ENCODE measurements around the gene DNM3. TPM values are rescaled to one million over a fixed set of nuclear protein-coding genes. Genes with fewer than 3 reads are reported as not detected.

DNM3 gene
- total and polyA plus RNA-seq, 2 experiments from 2014 or later, result 5.2 to 12.2 TPM

- Histone ChIP-seq H4K20me1 (replicated peaks; ENCODE audit: insufficient read depth) (no peaks in the 10 kb centered on the region), H3K4me3 (no peak overlapping the region), H3F3A (replicated peaks; ENCODE audit: low read depth) (no peaks in the 10 kb centered on the region), H3K4me1 (ENCODE audit: insufficient read depth) (no peaks in the 10 kb centered on the region), H3K27ac (ENCODE audit: low read depth) (no peak overlapping the region), H3K36me3 (ENCODE audit: insufficient read depth) (no peaks in the 10 kb centered on the region), H2AFZ (no peak overlapping the region), H3K27me3 (ENCODE audit: insufficient read depth) (no peaks in the 10 kb centered on the region), H3K9me2 (ENCODE audit: insufficient read depth) (no peaks in the 10 kb centered on the region), H3K79me2 (replicated peaks; ENCODE audit: insufficient read depth) (no peaks in the 10 kb centered on the region), H3K4me2 (no peak overlapping the region)
- no peak for ATAC-seq
- Mint-ChIP-seq H3K4me3 (no peak overlapping the region), H3K36me3 (ENCODE audit: low read depth) (no peaks in the 10 kb centered on the region), H3K27ac (no peak overlapping the region), H3K27me3 (ENCODE audit: insufficient read depth, low read depth, poor library complexity) (no peaks in the 10 kb centered on the region), H3K9me3 (no peaks in the 10 kb centered on the region; the same call in 2 of the 3 replicates), H3K4me1 (peaks cover 6% of the 10 kb centered on the region; the same call in 2 of the 3 replicates)
- no peak for TF ChIP-seq EZH2phosphoT487 (IDR thresholded peaks at IDR 0.05; ENCODE audit: unreplicated experiment)
- no peak for TF ChIP-seq ZNF331 (CRISPR knock-in tag; IDR thresholded peaks at IDR 0.05; ENCODE audit: low read depth)
- no peak for TF ChIP-seq REST (IDR thresholded peaks at IDR 0.05; ENCODE audit: unreplicated experiment)
- TF ChIP-seq ETS1 (IDR thresholded peaks at IDR 0.05), result no peak
- no peak for TF ChIP-seq NANOG (IDR thresholded peaks at IDR 0.05; ENCODE audit: borderline replicate concordance)
- no peak for TF ChIP-seq ZNF114 (CRISPR knock-in tag; IDR thresholded peaks at IDR 0.05)
- TF ChIP-seq STAT1 (IDR thresholded peaks at IDR 0.05; ENCODE audit: unreplicated experiment), result no peak
- no peak for TF ChIP-seq CTCF (conservative IDR thresholded peaks at IDR 0.05; ENCODE audit: low read depth in 2 of 2)
- TF ChIP-seq ZNF462 (CRISPR knock-in tag; IDR thresholded peaks at IDR 0.05), result no peak
- no peak for TF ChIP-seq CREB1 (CRISPR knock-in tag; IDR thresholded peaks at IDR 0.05; ENCODE audit: low read depth)
- no peak for TF ChIP-seq EZH2 (IDR thresholded peaks at IDR 0.05; ENCODE audit: low read depth, unreplicated experiment)
- TF ChIP-seq POLR2AphosphoS5 (IDR thresholded peaks at IDR 0.05; ENCODE audit: low read depth), result no peak
- TF ChIP-seq JUNB (IDR thresholded peaks at IDR 0.05; ENCODE audit: unreplicated experiment), result no peak
- no peak for DNase-seq (ENCODE audit: low spot score)
Observed at GRCh38 chr1:172254521-172255222, 413.4 kb downstream of the DNM3 start.
